GM18508 (cell line): Measurements from ENCODE around the gene SETD2.

Experiments
- ATAC-seq: cut with Tn5 transposase; IDR thresholded peaks from one replicate; pipeline ENCODE4 v1.9.1; 2021; ENCODE audit warnings: moderate number of reproducible peaks; ENCODE audit not compliant: insufficient read depth, unreplicated experiment

SETD2 gene

DNA sequence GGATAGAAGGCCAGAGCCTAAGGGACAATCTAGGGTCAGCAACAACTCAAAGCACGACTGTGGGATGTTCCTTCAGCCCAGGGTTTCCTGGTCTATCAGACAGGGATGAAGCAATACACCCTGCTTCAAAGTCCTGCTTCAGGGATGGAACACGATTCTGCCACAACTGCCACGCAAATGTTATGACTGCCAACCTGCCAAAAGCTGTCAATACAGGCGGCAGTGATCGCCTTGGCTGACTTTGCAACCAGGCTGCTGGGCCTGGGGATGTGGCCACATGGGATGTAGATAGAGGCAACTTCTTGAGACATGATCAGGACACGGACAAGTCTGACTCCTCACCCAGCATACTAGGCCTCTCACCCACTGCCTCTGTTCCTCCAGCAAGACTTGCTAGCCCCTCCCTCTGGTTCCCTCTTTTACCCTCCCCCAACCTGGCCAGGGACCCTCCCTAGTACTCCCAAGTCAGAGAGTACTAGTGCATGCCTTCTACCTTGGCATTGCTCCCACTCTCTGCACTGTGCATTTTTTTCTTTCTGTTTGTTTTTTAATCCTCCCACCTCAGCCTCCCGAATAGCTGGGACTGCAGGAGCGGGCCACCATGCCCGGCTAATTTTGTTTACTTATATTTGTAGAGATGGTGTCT lies 195.0 kb downstream of the SETD2 start:
- ATAC-seq = no peak

DNA sequence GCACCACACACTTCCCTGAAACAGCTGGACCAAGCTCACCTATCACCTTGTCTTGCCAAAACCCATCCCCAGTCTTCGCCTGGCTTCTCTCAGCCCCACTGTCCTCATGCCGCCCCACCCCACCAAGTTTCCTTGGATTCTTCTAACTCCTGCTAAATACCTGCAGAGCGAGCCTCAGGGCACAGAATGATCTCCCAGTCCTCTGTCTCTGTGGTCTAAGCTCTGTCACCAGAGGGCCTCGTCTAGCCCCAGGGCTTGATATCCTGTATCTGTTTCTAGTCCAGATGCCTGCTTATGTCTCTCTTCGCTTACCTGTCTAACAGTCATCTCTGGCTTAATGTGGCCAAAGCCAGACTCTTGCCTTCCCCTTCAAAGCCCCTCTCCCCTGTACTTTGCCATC lies 197.1 kb downstream of the SETD2 start:
- no peak for ATAC-seq
